Uterus (tissue), 4 donors: ENCODE data around the gene SLC22A7. TPM values are rescaled to one million over a fixed set of nuclear protein-coding genes. Genes with fewer than 3 reads are reported as not detected.

Experiments
- DNase-seq, 2 donors: peaks; one replicate each; pipeline ENCODE4 v3.0.0-alpha.2; 2019 to 2020
- H3K27ac ChIP-seq, 2 donors: fragments of 200-600 bp; sonication (generic); 1 replicate in 1 of 2; 2 replicates in 1 of 2; pipeline ENCODE4 v1.5.1; 2016 to 2018
- H3K27me3 ChIP-seq, 2 donors: fragments of 200-600 bp; sonication (generic); one replicate each; pipeline ENCODE4 v1.5.1; 2018 to 2019; ENCODE audit warnings: control low read depth in 1 of 2
- H3K36me3 ChIP-seq, 2 donors: fragments of 200-600 bp; sonication (generic); one replicate each; pipeline ENCODE4 v1.5.1; 2019; ENCODE audit warnings: control low read depth in 1 of 2
- H3K4me1 ChIP-seq, 2 donors: fragments of 200-600 bp; sonication (generic); one replicate each; pipeline ENCODE4 v1.5.1; 2018 to 2019; ENCODE audit warnings: control low read depth in 1 of 2
- H3K4me3 ChIP-seq, 2 donors: fragments of 200-600 bp; sonication (generic); 1 replicate in 1 of 2; 2 replicates in 1 of 2; pipeline ENCODE4 v1.5.1; 2018 to 2019; ENCODE audit warnings: mild to moderate bottlenecking in 1 of 2
- H3K9me3 ChIP-seq, 2 donors: fragments of 200-600 bp; sonication (generic); one replicate each; pipeline ENCODE4 v1.5.1; 2019; ENCODE audit warnings: control low read depth in 1 of 2
- POLR2A ChIP-seq, 2 donors: fragments of 450-650 bp; IDR thresholded peaks; one replicate each; pipeline ENCODE4 v1.6.1; 2016; ENCODE audit warnings: antibody characterized with exemption in 2 of 2, mild to moderate bottlenecking in 1 of 2, moderate library complexity in 1 of 2
- intact Hi-C: fragments of 100-400 bp; cut with DNase I; formaldehyde crosslinking; loops from one replicate; pipeline ENCODE4 v1.15.1; 2023; ENCODE audit warnings: low total_unique reads
- total RNA-seq, 4 donors: library from RNA; depleted of rRNA in 3 of 4; stranded (reverse); fragments of >200 nt in 3 of 4; gene quantifications; one replicate each; pipeline versions ENCODE4 v1.1.0 to v1.2.4, GENCODE V29; 2014 to 2023
- TF ChIP-seq, protein P1 (sequence below), 4 experiments: fragments of 200-600 bp in 2 of 4; fragments of 450-650 bp in 2 of 4; sonication (generic) in 2 of 4; IDR thresholded peaks; one replicate each; pipeline ENCODE4 v1.5.1; 2016 to 2019; ENCODE audit warnings: antibody characterized with exemption in 4 of 4, mild to moderate bottlenecking in 2 of 4, moderate library complexity in 1 of 4
- donor health status: DM: yes; HTN: yes; CAD: no.

The SLC22A7 gene
- total RNA-seq, 4 donors from 2014 or later = not detected

DNA sequence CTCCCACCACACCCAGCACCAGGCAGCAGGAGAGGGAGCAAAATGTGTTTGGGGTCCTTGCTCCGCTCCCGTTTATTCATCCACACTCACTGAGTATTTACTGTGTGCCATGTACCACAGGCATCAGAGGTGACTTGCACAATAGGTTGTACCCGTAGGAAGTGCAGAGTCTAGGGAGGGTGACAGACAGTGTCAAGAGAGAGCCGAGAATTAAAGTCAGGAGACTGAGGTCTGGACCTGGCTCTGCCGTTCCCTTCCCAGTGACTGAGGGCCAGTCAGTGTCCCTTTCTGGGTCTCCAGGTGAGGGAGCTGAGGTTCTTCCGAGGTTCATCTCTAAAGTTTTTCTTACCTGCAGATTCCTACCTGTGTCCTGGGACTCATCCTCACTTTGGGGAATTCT, 32.5 kb upstream of the SLC22A7 start:
- Histone ChIP-seq H3K4me3 (no peak overlapping the region), H3K27ac (no peak overlapping the region), H3K36me3 (no peaks in the 10 kb centered on the region), H3K9me3 (no peaks in the 10 kb centered on the region), H3K4me1 (peaks cover 0 to 6% of the 10 kb centered on the region in 2 donors), H3K27me3 (no peaks in the 10 kb centered on the region)
- intact Hi-C loops = no loop called here
- no peak for DNase-seq
- TF ChIP-seq, protein P1, sequence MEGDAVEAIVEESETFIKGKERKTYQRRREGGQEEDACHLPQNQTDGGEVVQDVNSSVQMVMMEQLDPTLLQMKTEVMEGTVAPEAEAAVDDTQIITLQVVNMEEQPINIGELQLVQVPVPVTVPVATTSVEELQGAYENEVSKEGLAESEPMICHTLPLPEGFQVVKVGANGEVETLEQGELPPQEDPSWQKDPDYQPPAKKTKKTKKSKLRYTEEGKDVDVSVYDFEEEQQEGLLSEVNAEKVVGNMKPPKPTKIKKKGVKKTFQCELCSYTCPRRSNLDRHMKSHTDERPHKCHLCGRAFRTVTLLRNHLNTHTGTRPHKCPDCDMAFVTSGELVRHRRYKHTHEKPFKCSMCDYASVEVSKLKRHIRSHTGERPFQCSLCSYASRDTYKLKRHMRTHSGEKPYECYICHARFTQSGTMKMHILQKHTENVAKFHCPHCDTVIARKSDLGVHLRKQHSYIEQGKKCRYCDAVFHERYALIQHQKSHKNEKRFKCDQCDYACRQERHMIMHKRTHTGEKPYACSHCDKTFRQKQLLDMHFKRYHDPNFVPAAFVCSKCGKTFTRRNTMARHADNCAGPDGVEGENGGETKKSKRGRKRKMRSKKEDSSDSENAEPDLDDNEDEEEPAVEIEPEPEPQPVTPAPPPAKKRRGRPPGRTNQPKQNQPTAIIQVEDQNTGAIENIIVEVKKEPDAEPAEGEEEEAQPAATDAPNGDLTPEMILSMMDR (IDR thresholded peaks at IDR 0.05) = no peak
- TF ChIP-seq POLR2A (IDR thresholded peaks at IDR 0.05) = no peak

DNA sequence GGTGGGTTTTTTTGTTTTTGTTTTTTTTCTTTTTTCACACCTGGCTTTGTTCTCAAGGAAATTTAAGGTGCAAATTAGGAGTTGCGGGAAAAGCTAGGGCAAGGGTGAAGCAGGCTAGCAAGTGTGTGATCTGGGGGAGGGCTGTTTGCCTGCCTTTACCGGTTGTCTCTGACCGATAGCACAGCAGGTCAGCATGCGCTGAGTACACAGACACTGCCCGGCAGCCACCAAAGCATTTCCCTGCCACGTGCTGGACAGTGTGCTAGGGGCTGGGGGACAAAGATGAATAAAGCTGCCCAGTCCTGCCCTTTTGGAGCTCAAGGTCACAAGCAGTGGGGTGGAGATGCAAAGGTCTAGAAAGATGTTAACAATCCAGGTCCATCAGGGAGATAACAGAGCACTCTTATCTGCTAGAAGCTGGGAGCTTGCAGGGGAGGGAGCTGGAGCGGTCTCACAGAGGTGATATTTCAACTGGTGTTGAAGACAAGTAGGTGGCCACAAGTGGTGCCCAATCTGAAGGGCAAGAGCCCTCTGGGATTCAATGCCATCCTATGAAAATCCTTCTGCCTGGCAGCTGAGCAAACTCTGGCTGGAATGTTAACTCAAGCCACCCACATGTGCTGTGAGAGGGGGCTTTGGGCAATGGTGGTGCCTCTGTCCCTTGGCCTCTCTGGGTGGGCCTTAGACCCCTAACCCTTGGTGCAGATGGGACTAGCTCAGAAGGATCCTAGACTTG, 30.3 kb upstream of the SLC22A7 start:
- TF ChIP-seq, protein P1 (IDR thresholded peaks at IDR 0.05) = no peak
- no peak for TF ChIP-seq POLR2A (IDR thresholded peaks at IDR 0.05)
- no peak for DNase-seq
- Histone ChIP-seq H3K4me3 (no peak overlapping the region), H3K27ac (peak overlapping the region in 1 of 2 donors; percentile 50), H3K9me3 (no peaks in the 10 kb centered on the region), H3K4me1 (peaks cover 0 to 6% of the 10 kb centered on the region in 2 donors), H3K36me3 (no peaks in the 10 kb centered on the region), H3K27me3 (no peaks in the 10 kb centered on the region)
- intact Hi-C loops = no loop called here

DNA sequence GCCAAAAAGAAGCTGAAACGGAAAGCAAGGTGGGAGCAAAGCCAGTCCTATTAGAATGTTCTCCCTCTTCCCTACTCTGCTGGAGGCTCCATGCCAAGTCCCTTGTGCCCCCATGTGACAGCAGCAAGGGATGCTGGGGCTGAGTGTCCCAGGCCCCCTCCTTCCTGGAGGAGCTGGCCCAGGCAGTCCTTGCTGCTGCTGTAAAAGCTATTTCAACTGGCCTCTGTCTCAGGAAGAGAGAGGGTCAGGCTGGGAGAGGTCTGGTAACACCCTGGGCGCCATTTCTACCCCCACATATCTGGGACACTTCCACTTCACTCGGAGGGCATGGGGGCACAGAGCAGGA, 29.7 kb upstream of the SLC22A7 start:
- Histone ChIP-seq H3K36me3 (no peaks in the 10 kb centered on the region), H3K27ac (peak overlapping the region; percentile 11 to 50), H3K9me3 (no peaks in the 10 kb centered on the region), H3K27me3 (no peaks in the 10 kb centered on the region), H3K4me3 (no peak overlapping the region), H3K4me1 (peaks cover 0 to 6% of the 10 kb centered on the region in 2 donors)
- intact Hi-C loops = no loop called here
- TF ChIP-seq, protein P1 (IDR thresholded peaks at IDR 0.05) = no peak
- TF ChIP-seq POLR2A (IDR thresholded peaks at IDR 0.05) = no peak
- no peak for DNase-seq

DNA sequence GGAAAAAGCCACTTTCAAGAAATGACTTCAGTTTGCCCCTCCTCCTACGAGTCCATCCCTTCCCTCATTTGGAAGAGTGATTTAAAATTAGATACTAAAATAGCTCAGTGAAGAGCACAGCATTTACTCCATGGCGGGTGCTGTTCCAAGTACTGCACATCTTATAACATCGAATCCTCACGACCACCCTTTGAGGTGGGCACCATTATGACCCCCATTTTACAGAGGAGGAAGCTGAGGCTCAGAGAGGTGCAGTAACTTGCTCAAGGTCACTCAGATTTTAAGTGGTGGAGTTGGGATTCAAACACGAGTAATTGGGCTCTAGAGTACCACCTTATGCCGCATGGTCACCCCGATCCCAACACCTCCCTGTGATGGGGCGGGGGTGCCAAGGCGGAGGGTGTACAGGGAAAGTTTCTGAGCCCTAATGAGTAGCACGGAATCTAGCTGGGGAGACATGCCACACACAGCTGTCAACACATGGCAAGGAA, 29.2 kb upstream of the SLC22A7 start:
- H3K9me3 ChIP-seq = no peaks in the 10 kb centered on the region
- no peaks in the 10 kb centered on the region for H3K27me3 ChIP-seq
- intact Hi-C loops = no loop called here
- H3K4me1 ChIP-seq = peaks cover 0 to 6% of the 10 kb centered on the region in 2 donors
- H3K36me3 ChIP-seq = no peaks in the 10 kb centered on the region
- peak overlapping the region; percentile 11 to 50 for H3K27ac ChIP-seq
- no peak for DNase-seq
- no peak for TF ChIP-seq POLR2A (IDR thresholded peaks at IDR 0.05)
- TF ChIP-seq, protein P1 (IDR thresholded peaks at IDR 0.05) = no peak
- H3K4me3 ChIP-seq = no peak overlapping the region

GRCh38 chr6:43269273-43270007, 28.6 kb upstream of the SLC22A7 start:
- no peaks in the 10 kb centered on the region for H3K9me3 ChIP-seq
- H3K27ac ChIP-seq = peak overlapping the region in 1 of 2 donors; percentile 50
- intact Hi-C loops = no loop called here

More at GRCh38 chr6:43269273-43270007, 28.6 kb upstream of the SLC22A7 start:
- Histone ChIP-seq H3K4me1 (peaks cover 0 to 6% of the 10 kb centered on the region in 2 donors), H3K27me3 (no peaks in the 10 kb centered on the region), H3K36me3 (no peaks in the 10 kb centered on the region), H3K4me3 (peak overlapping the region; percentile 7 to 21)
- no peak for DNase-seq
- TF ChIP-seq, protein P1 (IDR thresholded peaks at IDR 0.05) = no peak
- TF ChIP-seq POLR2A (IDR thresholded peaks at IDR 0.05) = no peak
